HUES6 (cell line): ENCODE data around the gene SCAF1.

ENCODE experiments used
- H3K27ac ChIP-seq: 2 replicates; pipeline ENCODE4 v1.7.0; 2013; ENCODE audit warnings: low read depth, mild to moderate bottlenecking, low read length, inconsistent platforms
- H3K27me3 ChIP-seq: 2 replicates; pipeline ENCODE4 v1.6.1; 2013; ENCODE audit warnings: low read length; ENCODE audit not compliant: control insufficient read depth, insufficient read depth
- H3K36me3 ChIP-seq: 2 replicates; pipeline ENCODE4 v1.6.1; 2013; ENCODE audit warnings: low read length; ENCODE audit not compliant: control insufficient read depth, insufficient read depth
- H3K4me1 ChIP-seq: 2 replicates; pipeline ENCODE4 v1.6.1; 2013; ENCODE audit warnings: low read length; ENCODE audit not compliant: control insufficient read depth, insufficient read depth
- H3K4me3 ChIP-seq: 2 replicates; pipeline ENCODE4 v1.5.1; 2013; ENCODE audit warnings: low read depth, low read length
- H3K9ac ChIP-seq: one replicate; pipeline ENCODE4 v1.6.1; 2013; ENCODE audit warnings: mild to moderate bottlenecking, low read length
- H3K9me3 ChIP-seq: 2 replicates; pipeline ENCODE4 v1.6.1; 2013; ENCODE audit warnings: low read depth, low read length; ENCODE audit not compliant: control insufficient read depth, insufficient read depth

Gene SCAF1

DNA sequence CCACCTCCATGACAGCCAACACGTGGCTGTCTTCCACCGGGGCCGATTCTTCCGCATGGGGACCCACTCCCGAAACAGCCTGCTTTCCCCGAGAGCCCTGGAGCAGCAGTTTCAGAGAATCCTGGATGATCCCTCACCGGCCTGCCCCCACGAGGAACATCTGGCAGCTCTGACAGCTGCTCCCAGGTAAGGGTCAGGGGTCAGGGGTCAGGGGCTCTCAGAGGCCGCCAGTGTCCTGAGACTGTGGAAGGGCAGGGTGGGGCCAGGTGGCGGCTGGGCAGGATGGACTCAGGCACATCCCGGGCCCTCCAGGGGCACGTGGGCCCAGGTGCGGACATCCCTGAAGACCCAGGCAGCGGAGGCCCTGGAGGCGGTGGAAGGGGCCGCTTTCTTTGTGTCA is 63.9 kb downstream of the SCAF1 start:
- no peak overlapping the region for H3K4me3 ChIP-seq
- H3K27me3 ChIP-seq = peaks cover 6% of the 10 kb centered on the region; the same call in 1 of the 2 replicates
- H3K27ac ChIP-seq = no peak overlapping the region
- H3K9me3 ChIP-seq = no peaks in the 10 kb centered on the region
- peaks cover 3% of the 10 kb centered on the region; the same call in 1 of the 2 replicates for H3K4me1 ChIP-seq
- no peak overlapping the region for H3K9ac ChIP-seq
- peaks cover 16% of the 10 kb centered on the region for H3K36me3 ChIP-seq
